D341Med (cell line): Measurements from ENCODE around the gene PITRM1.
"Not testable (repeated sequence)": the region's sequence is repeated elsewhere in the genome, so short reads cannot be mapped to it uniquely, and the experiment has no call there.

Experiments used
- DNase-seq: peaks from one replicate; pipeline ENCODE4 v3.0.0; 2012; ENCODE audit warnings: low spot score

PITRM1 gene, protein sequence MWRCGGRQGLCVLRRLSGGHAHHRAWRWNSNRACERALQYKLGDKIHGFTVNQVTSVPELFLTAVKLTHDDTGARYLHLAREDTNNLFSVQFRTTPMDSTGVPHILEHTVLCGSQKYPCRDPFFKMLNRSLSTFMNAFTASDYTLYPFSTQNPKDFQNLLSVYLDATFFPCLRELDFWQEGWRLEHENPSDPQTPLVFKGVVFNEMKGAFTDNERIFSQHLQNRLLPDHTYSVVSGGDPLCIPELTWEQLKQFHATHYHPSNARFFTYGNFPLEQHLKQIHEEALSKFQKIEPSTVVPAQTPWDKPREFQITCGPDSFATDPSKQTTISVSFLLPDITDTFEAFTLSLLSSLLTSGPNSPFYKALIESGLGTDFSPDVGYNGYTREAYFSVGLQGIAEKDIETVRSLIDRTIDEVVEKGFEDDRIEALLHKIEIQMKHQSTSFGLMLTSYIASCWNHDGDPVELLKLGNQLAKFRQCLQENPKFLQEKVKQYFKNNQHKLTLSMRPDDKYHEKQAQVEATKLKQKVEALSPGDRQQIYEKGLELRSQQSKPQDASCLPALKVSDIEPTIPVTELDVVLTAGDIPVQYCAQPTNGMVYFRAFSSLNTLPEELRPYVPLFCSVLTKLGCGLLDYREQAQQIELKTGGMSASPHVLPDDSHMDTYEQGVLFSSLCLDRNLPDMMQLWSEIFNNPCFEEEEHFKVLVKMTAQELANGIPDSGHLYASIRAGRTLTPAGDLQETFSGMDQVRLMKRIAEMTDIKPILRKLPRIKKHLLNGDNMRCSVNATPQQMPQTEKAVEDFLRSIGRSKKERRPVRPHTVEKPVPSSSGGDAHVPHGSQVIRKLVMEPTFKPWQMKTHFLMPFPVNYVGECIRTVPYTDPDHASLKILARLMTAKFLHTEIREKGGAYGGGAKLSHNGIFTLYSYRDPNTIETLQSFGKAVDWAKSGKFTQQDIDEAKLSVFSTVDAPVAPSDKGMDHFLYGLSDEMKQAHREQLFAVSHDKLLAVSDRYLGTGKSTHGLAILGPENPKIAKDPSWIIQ

DNA sequence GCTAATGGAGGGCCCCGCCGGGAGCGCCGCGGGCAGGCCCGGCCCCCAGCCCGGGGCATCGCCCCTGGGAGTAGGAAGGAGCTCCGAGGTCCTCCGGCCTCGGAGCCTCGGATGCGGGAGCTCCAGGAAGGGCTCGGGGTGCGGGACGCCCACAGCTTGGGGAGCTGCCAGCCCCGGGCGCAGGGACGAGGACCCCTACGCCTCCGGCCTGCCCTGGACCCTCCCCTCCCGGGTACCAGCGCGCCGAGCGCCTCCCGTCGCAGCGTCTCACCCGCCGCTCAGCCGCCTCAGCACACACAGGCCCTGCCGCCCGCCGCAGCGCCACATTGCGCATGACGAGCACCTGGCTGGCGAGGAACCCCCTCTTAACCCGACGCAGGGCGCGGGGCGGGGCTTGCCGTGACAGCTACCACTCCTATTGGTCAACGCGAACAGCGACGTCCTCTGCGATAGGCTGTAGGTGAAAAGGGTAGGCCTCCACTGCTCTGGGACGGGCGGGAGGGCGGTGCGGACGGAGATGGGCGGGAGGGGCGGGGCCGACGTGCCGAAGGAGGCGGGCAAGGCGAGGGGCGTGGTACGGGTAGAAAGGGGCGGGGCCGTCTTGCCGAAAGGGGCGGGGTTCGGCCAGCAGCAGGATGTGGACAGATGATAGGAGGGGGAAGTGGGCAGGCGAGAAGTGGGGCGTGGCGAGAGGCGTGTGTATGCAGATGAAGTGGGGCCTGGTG, at the start of gene PITRM1:
Gene PITRM1, minus strand, starts transcription at position 337 of the 725 bp plus-strand sequence. Its CDS starts 10 bp downstream, at position 327.
- peak; percentile 97 for DNase-seq

DNA sequence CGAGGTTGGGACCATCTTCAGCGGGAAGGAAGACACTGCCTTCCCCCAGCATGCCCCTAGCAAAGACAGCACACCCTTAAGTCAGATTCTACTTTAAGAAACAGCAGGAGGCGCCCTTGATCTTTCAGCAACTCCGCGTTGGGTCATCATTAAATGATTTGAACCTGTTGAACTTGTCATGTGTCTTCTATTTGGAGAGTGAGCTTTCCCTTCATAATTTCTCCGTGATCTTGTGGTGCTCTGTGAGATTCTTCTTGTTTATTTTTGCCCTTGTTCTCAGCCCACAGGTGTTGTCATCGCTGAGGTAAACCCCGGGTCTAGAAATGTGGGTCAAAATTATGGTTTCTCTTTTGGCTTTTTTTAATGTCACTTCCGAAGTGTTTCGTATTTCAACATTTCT, 49.5 kb upstream of the PITRM1 start:
- no peak for DNase-seq

DNA sequence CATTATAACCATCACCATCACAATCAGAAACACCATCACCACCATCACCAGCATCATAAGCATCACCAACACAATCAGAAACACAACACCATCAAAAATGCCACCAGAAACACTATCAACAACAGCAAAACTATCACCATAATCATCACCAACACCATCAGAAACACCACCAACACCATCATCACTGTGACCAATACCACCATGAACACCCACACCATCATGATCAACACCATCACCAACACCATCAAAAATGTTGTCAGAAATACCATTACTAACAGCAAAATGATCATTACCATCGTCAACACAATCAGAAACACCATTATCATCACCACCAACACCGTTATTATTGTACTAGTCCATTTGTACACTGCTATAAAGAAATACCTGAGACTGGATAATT, 49.0 kb upstream of the PITRM1 start:
- DNase-seq, result not testable (repeated sequence)

GRCh38 chr10:3220853-3221252, 48.3 kb upstream of the PITRM1 start:
- DNase-seq, result no peak

- DNase-seq, result not testable (repeated sequence)
Observed at GRCh38 chr10:3219021-3219628, 46.5 kb upstream of the PITRM1 start.

DNA sequence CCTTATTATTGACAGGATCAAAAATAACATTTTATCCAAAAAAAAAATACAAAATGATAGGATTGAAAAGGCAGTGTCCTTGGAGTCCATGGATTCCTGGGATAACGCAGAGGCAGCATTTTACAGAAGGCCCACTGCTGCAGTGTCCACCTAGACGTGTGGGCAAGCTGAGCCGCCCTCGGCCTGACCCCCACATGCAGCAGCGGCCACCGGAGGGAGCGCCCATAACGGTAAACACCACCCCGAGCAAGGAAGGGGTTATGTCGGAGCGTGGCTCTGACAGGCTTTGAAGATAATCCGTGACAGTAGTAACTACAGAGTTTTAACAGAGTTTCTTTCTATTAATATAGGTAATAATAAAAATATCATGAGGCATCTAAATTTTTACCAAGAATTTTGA, 45.3 kb upstream of the PITRM1 start:
- no peak for DNase-seq

DNA sequence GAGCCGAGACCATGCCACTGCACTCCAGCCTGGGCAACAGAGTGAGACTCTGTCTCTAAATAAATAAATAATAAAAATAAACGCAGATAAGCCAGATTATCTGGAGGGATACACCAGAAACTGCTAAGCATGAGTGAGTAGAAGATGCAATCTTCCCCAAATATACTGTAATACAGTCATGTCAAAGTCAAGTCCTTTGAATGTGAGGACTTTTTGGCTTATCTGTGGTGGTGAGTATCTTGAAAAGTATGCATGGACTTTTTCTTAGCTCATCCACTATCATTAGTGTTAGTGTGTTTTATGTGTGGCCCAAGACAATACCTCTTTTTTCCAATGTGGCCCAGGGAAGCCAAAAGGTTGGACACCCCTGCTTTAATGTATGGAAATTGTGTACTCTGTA, 44.7 kb upstream of the PITRM1 start:
- DNase-seq, result no peak

DNA sequence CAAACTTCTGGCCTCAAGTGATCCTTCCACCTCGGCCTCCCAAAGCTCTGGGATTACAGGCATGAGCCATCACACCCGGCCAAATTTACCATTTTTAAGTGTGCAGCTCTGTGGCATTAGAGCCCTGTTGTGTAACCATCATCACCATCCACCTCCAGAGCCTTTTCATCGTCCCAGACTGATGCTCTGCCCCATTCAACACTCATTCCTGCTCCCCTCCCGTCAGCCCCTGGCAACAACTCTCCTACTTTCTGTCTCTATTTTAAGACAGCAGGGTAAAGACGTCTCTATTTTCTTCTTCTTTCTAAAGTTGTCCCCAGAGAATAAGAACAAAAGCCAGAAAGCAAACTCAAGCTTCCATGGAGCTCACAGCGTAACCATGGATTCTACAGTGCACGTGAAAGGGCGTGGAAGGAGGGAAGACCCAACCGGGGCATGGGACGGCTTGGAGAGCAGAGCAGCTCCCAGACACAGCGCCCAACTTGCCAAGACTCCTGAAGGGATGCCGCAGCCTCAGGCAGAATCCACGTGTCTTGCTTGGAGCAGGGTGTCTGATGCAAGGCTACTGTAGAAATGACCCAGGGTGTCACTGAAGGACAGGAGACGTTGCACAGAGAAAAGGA, 42.7 kb upstream of the PITRM1 start:
- DNase-seq, result no peak

- DNase-seq, result no peak
Observed at GRCh38 chr10:3213758-3214515, 41.4 kb upstream of the PITRM1 start.

- DNase-seq, result no peak
Observed at GRCh38 chr10:3213208-3213607, 40.6 kb upstream of the PITRM1 start.

- DNase-seq, result no peak
Observed at GRCh38 chr10:3210251-3210877, 37.8 kb upstream of the PITRM1 start.

DNA sequence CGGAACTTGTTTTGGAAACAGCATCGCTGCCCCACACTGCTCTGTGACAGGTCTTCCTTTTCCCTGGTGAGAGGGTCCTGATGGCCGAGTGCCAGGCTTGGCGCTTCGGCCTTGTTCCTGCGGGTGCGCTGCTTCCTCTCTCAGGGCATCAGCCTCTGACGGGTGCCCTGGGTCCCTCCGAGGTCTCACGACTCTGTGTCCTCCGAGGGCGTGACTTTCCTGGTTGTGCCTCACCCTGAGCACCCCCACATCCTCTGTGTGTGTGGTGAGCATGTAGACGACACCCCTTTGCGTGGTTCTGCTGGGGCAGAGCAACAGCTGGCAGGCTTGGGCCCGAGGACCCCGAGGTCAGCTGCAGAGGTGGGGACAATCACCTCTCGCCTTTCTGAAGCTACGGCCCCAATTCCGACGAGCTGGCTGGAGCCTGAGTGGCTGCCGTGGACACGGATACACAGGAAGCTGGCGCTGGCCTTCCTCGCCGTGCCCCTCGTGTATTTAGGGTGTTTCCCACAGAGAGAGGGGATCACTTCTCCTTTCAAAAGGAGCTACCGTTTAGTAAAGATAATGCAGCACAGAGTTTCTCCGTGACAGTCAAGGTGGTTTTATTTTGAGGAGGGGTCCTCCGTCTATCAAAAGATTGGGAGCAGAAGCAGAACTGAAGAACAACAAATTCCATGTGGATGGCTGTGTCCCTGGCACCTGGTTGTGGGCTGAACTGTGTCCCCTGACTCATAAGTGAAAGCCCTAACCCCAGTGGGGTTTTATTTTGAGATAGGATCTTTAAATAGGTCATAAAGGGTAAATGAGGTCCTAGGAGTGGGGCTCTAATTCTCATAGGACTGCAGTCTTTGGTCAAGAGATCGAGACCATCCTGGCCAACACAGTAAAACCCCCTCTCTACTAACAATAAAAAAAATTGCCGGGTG, 36.2 kb upstream of the PITRM1 start:
- DNase-seq, result no peak

- DNase-seq, result no peak
Observed at GRCh38 chr10:3207351-3207750, 34.8 kb upstream of the PITRM1 start.

GRCh38 chr10:3206511-3207157, 34.1 kb upstream of the PITRM1 start:
- no peak for DNase-seq

DNA sequence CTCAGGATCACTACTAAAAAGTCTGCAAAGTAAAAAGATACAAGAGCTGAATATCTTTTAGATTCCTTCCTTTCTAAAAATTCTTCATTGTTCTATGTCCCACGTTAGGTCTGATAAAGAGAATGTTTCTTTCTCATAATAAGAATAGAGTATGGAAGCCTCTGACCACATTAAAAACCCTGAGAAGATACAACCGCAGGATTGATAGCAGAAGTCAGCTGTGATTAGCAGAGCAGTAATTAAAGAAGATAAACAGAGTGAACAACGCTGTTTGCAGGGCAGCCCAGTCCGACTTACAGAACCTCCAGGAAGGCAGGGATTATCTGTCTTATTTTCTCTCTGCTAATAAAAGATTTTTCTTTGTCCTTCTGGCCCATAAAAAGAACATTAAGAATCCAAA, 31.4 kb upstream of the PITRM1 start:
- DNase-seq, result no peak

GRCh38 chr10:3203016-3203811, 30.6 kb upstream of the PITRM1 start:
- DNase-seq, result no peak

GRCh38 chr10:3201796-3202195, 29.2 kb upstream of the PITRM1 start:
- no peak for DNase-seq
